ENCODE measurements around the gene WDR17.

WDR17 gene

GRCh38 chr4:176054942-176055341 is 10.7 kb upstream of the WDR17 start:
- no peaks in the 10 kb centered on the region for H3K27me3 ChIP-seq (ENCODE audit: insufficient read depth, low read length)
- no peak overlapping the region for H3K27ac ChIP-seq (ENCODE audit: low read depth, low read length)
- no peak overlapping the region for H3K4me3 ChIP-seq (ENCODE audit: low read depth, low read length)
- no peak overlapping the region for H2BK12ac ChIP-seq (ENCODE audit: low read length)
- no peak overlapping the region for H2AFZ ChIP-seq (ENCODE audit: insufficient read depth, low read length, poor library complexity)
- no peak overlapping the region for H4K91ac ChIP-seq (ENCODE audit: low read depth, low read length)
- H3K79me1 ChIP-seq (ENCODE audit: low read length): no peaks in the 10 kb centered on the region
- H3K4me2 ChIP-seq (ENCODE audit: low read length): no peak overlapping the region
- no peak overlapping the region for H3K9ac ChIP-seq (ENCODE audit: low read length)
- no peaks in the 10 kb centered on the region for H3K79me2 ChIP-seq (ENCODE audit: control insufficient read depth, insufficient read depth, low read length, poor library complexity)
- H3K23ac ChIP-seq (ENCODE audit: low read length): no peak overlapping the region
- no peak overlapping the region for H4K12ac ChIP-seq (ENCODE audit: low read depth, low read length)
- H3K14ac ChIP-seq (ENCODE audit: low read length): no peak overlapping the region
- no peak overlapping the region for H3K18ac ChIP-seq (ENCODE audit: low read length)
- no peak overlapping the region for H4K8ac ChIP-seq (ENCODE audit: low read depth, low read length)
- H3K36me3 ChIP-seq (ENCODE audit: control insufficient read depth in 1 of 2, insufficient read depth in 2 of 2, low read length in 2 of 2): no peaks in the 10 kb centered on the region
- no peaks in the 10 kb centered on the region for H3K9me3 ChIP-seq (ENCODE audit: insufficient read depth, low read depth, low read length)
- no peak overlapping the region for H2AK5ac ChIP-seq (ENCODE audit: low read length)
- WGBS (ENCODE audit: extremely low coverage, insufficient coverage, insufficient read length): no CpG with 5 or more reads among the region's 2 CpGs
- DNase-seq: no peak
- H3K4me1 ChIP-seq (ENCODE audit: control insufficient read depth in 1 of 2, insufficient read depth in 2 of 2, low read length in 2 of 2): no peaks in the 10 kb centered on the region
- H2BK5ac ChIP-seq (ENCODE audit: low read depth, low read length, poor library complexity): no peak overlapping the region
- no peak overlapping the region for H2BK120ac ChIP-seq (ENCODE audit: insufficient read depth, low read length, poor library complexity)
- no peak overlapping the region for H3K4ac ChIP-seq (ENCODE audit: low read depth, low read length)

GRCh38 chr4:176063718-176064117 is 1.9 kb upstream of the WDR17 start:
- H2AK5ac ChIP-seq (ENCODE audit: low read length): no peak overlapping the region
- no peaks in the 10 kb centered on the region for H3K36me3 ChIP-seq (ENCODE audit: control insufficient read depth in 1 of 2, insufficient read depth in 2 of 2, low read length in 2 of 2)
- H3K23ac ChIP-seq (ENCODE audit: low read length): no peak overlapping the region
- no peaks in the 10 kb centered on the region for H3K9me3 ChIP-seq (ENCODE audit: insufficient read depth, low read depth, low read length)
- no peaks in the 10 kb centered on the region for H3K79me2 ChIP-seq (ENCODE audit: control insufficient read depth, insufficient read depth, low read length, poor library complexity)
- H3K27ac ChIP-seq (ENCODE audit: low read depth, low read length): no peak overlapping the region
- no peak overlapping the region for H3K4ac ChIP-seq (ENCODE audit: low read depth, low read length)
- no peak overlapping the region for H2BK12ac ChIP-seq (ENCODE audit: low read length)
- H3K4me3 ChIP-seq (ENCODE audit: low read depth, low read length): no peak overlapping the region
- no CpG with 5 or more reads among the region's 20 CpGs for WGBS (ENCODE audit: extremely low coverage, insufficient coverage, insufficient read length)
- H3K4me1 ChIP-seq (ENCODE audit: control insufficient read depth in 1 of 2, insufficient read depth in 2 of 2, low read length in 2 of 2): no peaks in the 10 kb centered on the region
- H2BK120ac ChIP-seq (ENCODE audit: insufficient read depth, low read length, poor library complexity): no peak overlapping the region
- H3K18ac ChIP-seq (ENCODE audit: low read length): no peak overlapping the region
- no peak overlapping the region for H2BK5ac ChIP-seq (ENCODE audit: low read depth, low read length, poor library complexity)
- H3K4me2 ChIP-seq (ENCODE audit: low read length): no peak overlapping the region
- no peaks in the 10 kb centered on the region for H3K79me1 ChIP-seq (ENCODE audit: low read length)
- H3K9ac ChIP-seq (ENCODE audit: low read length): no peak overlapping the region
- no peak overlapping the region for H2AFZ ChIP-seq (ENCODE audit: insufficient read depth, low read length, poor library complexity)
- no peak for DNase-seq
- no peak overlapping the region for H4K8ac ChIP-seq (ENCODE audit: low read depth, low read length)
- no peak overlapping the region for H3K14ac ChIP-seq (ENCODE audit: low read length)
- no peak overlapping the region for H4K12ac ChIP-seq (ENCODE audit: low read depth, low read length)
- H4K91ac ChIP-seq (ENCODE audit: low read depth, low read length): no peak overlapping the region
- H3K27me3 ChIP-seq (ENCODE audit: insufficient read depth, low read length): no peaks in the 10 kb centered on the region

GRCh38 chr4:176064539-176064938 is 1.1 kb upstream of the WDR17 start:
- Histone ChIP-seq H3K27ac (ENCODE audit: low read depth, low read length) (no peak overlapping the region), H3K18ac (ENCODE audit: low read length) (no peak overlapping the region), H3K4ac (ENCODE audit: low read depth, low read length) (no peak overlapping the region), H3K4me3 (ENCODE audit: low read depth, low read length) (no peak overlapping the region), H4K12ac (ENCODE audit: low read depth, low read length) (no peak overlapping the region), H3K23ac (ENCODE audit: low read length) (no peak overlapping the region), H3K9me3 (ENCODE audit: insufficient read depth, low read depth, low read length) (no peaks in the 10 kb centered on the region), H3K79me2 (ENCODE audit: control insufficient read depth, insufficient read depth, low read length, poor library complexity) (no peaks in the 10 kb centered on the region), H2BK5ac (ENCODE audit: low read depth, low read length, poor library complexity) (no peak overlapping the region), H3K79me1 (ENCODE audit: low read length) (no peaks in the 10 kb centered on the region), H2BK120ac (ENCODE audit: insufficient read depth, low read length, poor library complexity) (no peak overlapping the region), H3K9ac (ENCODE audit: low read length) (no peak overlapping the region), H2BK12ac (ENCODE audit: low read length) (no peak overlapping the region), H4K8ac (ENCODE audit: low read depth, low read length) (no peak overlapping the region), H3K4me2 (ENCODE audit: low read length) (no peak overlapping the region), H3K14ac (ENCODE audit: low read length) (no peak overlapping the region), H2AK5ac (ENCODE audit: low read length) (no peak overlapping the region), H4K91ac (ENCODE audit: low read depth, low read length) (no peak overlapping the region), H3K36me3 (ENCODE audit: control insufficient read depth in 1 of 2, insufficient read depth in 2 of 2, low read length in 2 of 2) (no peaks in the 10 kb centered on the region), H3K27me3 (ENCODE audit: insufficient read depth, low read length) (no peaks in the 10 kb centered on the region), H2AFZ (ENCODE audit: insufficient read depth, low read length, poor library complexity) (no peak overlapping the region), H3K4me1 (ENCODE audit: control insufficient read depth in 1 of 2, insufficient read depth in 2 of 2, low read length in 2 of 2) (no peaks in the 10 kb centered on the region)
- no CpG with 5 or more reads among the region's 2 CpGs for WGBS (ENCODE audit: extremely low coverage, insufficient coverage, insufficient read length)
- DNase-seq: no peak

GRCh38 chr4:176066757-176067156 is 1.1 kb downstream of the WDR17 start:
- no peak overlapping the region for H3K23ac ChIP-seq (ENCODE audit: low read length)
- no peaks in the 10 kb centered on the region for H3K79me1 ChIP-seq (ENCODE audit: low read length)
- H3K79me2 ChIP-seq (ENCODE audit: control insufficient read depth, insufficient read depth, low read length, poor library complexity): no peaks in the 10 kb centered on the region
- no peaks in the 10 kb centered on the region for H3K4me1 ChIP-seq (ENCODE audit: control insufficient read depth in 1 of 2, insufficient read depth in 2 of 2, low read length in 2 of 2)
- H4K8ac ChIP-seq (ENCODE audit: low read depth, low read length): no peak overlapping the region
- no CpG with 5 or more reads among the region's 6 CpGs for WGBS (ENCODE audit: extremely low coverage, insufficient coverage, insufficient read length)
- H3K18ac ChIP-seq (ENCODE audit: low read length): no peak overlapping the region
- no peak overlapping the region for H3K27ac ChIP-seq (ENCODE audit: low read depth, low read length)
- no peaks in the 10 kb centered on the region for H3K36me3 ChIP-seq (ENCODE audit: control insufficient read depth in 1 of 2, insufficient read depth in 2 of 2, low read length in 2 of 2)
- H3K14ac ChIP-seq (ENCODE audit: low read length): no peak overlapping the region
- no peak overlapping the region for H3K4me3 ChIP-seq (ENCODE audit: low read depth, low read length)
- no peak overlapping the region for H2AFZ ChIP-seq (ENCODE audit: insufficient read depth, low read length, poor library complexity)
- no peak overlapping the region for H3K9ac ChIP-seq (ENCODE audit: low read length)
- no peak overlapping the region for H3K4me2 ChIP-seq (ENCODE audit: low read length)
- H3K4ac ChIP-seq (ENCODE audit: low read depth, low read length): no peak overlapping the region
- H2BK12ac ChIP-seq (ENCODE audit: low read length): no peak overlapping the region
- no peak overlapping the region for H2BK5ac ChIP-seq (ENCODE audit: low read depth, low read length, poor library complexity)
- no peak overlapping the region for H2BK120ac ChIP-seq (ENCODE audit: insufficient read depth, low read length, poor library complexity)
- DNase-seq: no peak
- H4K12ac ChIP-seq (ENCODE audit: low read depth, low read length): no peak overlapping the region
- H3K9me3 ChIP-seq (ENCODE audit: insufficient read depth, low read depth, low read length): no peaks in the 10 kb centered on the region
- no peaks in the 10 kb centered on the region for H3K27me3 ChIP-seq (ENCODE audit: insufficient read depth, low read length)
- no peak overlapping the region for H4K91ac ChIP-seq (ENCODE audit: low read depth, low read length)
- no peak overlapping the region for H2AK5ac ChIP-seq (ENCODE audit: low read length)

GRCh38 chr4:176077561-176077960 is 11.9 kb downstream of the WDR17 start:
- Histone ChIP-seq H2AK5ac (ENCODE audit: low read length) (no peak overlapping the region), H3K23ac (ENCODE audit: low read length) (no peak overlapping the region), H3K4me1 (ENCODE audit: control insufficient read depth in 1 of 2, insufficient read depth in 2 of 2, low read length in 2 of 2) (no peaks in the 10 kb centered on the region), H4K91ac (ENCODE audit: low read depth, low read length) (no peak overlapping the region), H3K4me3 (ENCODE audit: low read depth, low read length) (no peak overlapping the region), H4K12ac (ENCODE audit: low read depth, low read length) (no peak overlapping the region), H4K8ac (ENCODE audit: low read depth, low read length) (no peak overlapping the region), H3K4me2 (ENCODE audit: low read length) (no peak overlapping the region), H3K14ac (ENCODE audit: low read length) (no peak overlapping the region), H3K79me2 (ENCODE audit: control insufficient read depth, insufficient read depth, low read length, poor library complexity) (no peaks in the 10 kb centered on the region), H3K36me3 (ENCODE audit: control insufficient read depth in 1 of 2, insufficient read depth in 2 of 2, low read length in 2 of 2) (no peaks in the 10 kb centered on the region), H3K27me3 (ENCODE audit: insufficient read depth, low read length) (no peaks in the 10 kb centered on the region), H2BK12ac (ENCODE audit: low read length) (no peak overlapping the region), H3K9ac (ENCODE audit: low read length) (no peak overlapping the region), H3K9me3 (ENCODE audit: insufficient read depth, low read depth, low read length) (no peaks in the 10 kb centered on the region), H3K27ac (ENCODE audit: low read depth, low read length) (no peak overlapping the region), H2BK5ac (ENCODE audit: low read depth, low read length, poor library complexity) (no peak overlapping the region), H3K79me1 (ENCODE audit: low read length) (no peaks in the 10 kb centered on the region), H2BK120ac (ENCODE audit: insufficient read depth, low read length, poor library complexity) (no peak overlapping the region), H2AFZ (ENCODE audit: insufficient read depth, low read length, poor library complexity) (no peak overlapping the region), H3K18ac (ENCODE audit: low read length) (no peak overlapping the region), H3K4ac (ENCODE audit: low read depth, low read length) (no peak overlapping the region)
- no peak for DNase-seq
